ENCODE results near the gene ANKRD63.

Gene ANKRD63

GRCh38 chr15:40301467-40302179 lies 18.8 kb upstream of the ANKRD63 start:
- ATAC-seq (ENCODE audit: insufficient read depth, low read depth) = no peak

GRCh38 chr15:40300771-40301170 lies 17.9 kb upstream of the ANKRD63 start:
- Histone ChIP-seq H3K27me3 (ENCODE audit: insufficient read depth, low read length, poor library complexity) (no peaks in the 10 kb centered on the region), H3K9ac (ENCODE audit: low read depth, low read length) (no peak overlapping the region), H3K36me3 (ENCODE audit: insufficient read depth, low read length) (peaks cover 27% of the 10 kb centered on the region), H3K9me3 (ENCODE audit: insufficient read depth, low read length, severe bottlenecking) (no peaks in the 10 kb centered on the region), H4K20me1 (ENCODE audit: insufficient read depth, low read length) (no peaks in the 10 kb centered on the region), H2AFZ (ENCODE audit: low read depth, low read length) (no peak overlapping the region), H3K27ac (ENCODE audit: low read length) (no peak overlapping the region), H3K4me2 (ENCODE audit: insufficient read depth, low read length) (no peak overlapping the region), H3K4me1 (ENCODE audit: insufficient read depth, low read length) (0 out of 2 replicates have a peak, but pooled peaks cover 3% of the 10 kb centered on the region), H3K79me2 (ENCODE audit: insufficient read depth, low read length) (no peaks in the 10 kb centered on the region), H3K4me3 (ENCODE audit: low read depth in 1 of 2, low read length in 2 of 2) (no peak overlapping the region)
- no peak for TF ChIP-seq CTCF (IDR thresholded peaks at IDR 0.05; ENCODE audit: borderline replicate concordance, extremely low read depth, low read length, poor library complexity, severe bottlenecking)
- ATAC-seq (ENCODE audit: insufficient read depth, low read depth) (no peak), DNase-seq (no peak)

More at GRCh38 chr15:40301467-40302179, 18.8 kb upstream of the ANKRD63 start:
- Histone ChIP-seq H3K36me3 (ENCODE audit: insufficient read depth, low read length) (peaks cover 27% of the 10 kb centered on the region), H2AFZ (ENCODE audit: low read depth, low read length) (no peak overlapping the region), H3K27me3 (ENCODE audit: insufficient read depth, low read length, poor library complexity) (no peaks in the 10 kb centered on the region), H3K27ac (ENCODE audit: low read length) (no peak overlapping the region), H3K9ac (ENCODE audit: low read depth, low read length) (no peak overlapping the region), H3K4me1 (ENCODE audit: insufficient read depth, low read length) (peaks cover 11% of the 10 kb centered on the region), H3K4me2 (ENCODE audit: insufficient read depth, low read length) (no peak overlapping the region), H3K79me2 (ENCODE audit: insufficient read depth, low read length) (peaks cover 4% of the 10 kb centered on the region; the same call in 1 of the 2 replicates), H3K9me3 (ENCODE audit: insufficient read depth, low read length, severe bottlenecking) (no peaks in the 10 kb centered on the region), H4K20me1 (ENCODE audit: insufficient read depth, low read length) (no peaks in the 10 kb centered on the region), H3K4me3 (ENCODE audit: low read depth in 1 of 2, low read length in 2 of 2) (no peak overlapping the region)
- TF ChIP-seq CTCF (IDR thresholded peaks at IDR 0.05; ENCODE audit: borderline replicate concordance, extremely low read depth, low read length, poor library complexity, severe bottlenecking) (no peak), EZH2 (IDR thresholded peaks at IDR 0.05; ENCODE audit: borderline replicate concordance, low read depth, low read length, severe bottlenecking) (no peak)
- no peak for DNase-seq

DNA sequence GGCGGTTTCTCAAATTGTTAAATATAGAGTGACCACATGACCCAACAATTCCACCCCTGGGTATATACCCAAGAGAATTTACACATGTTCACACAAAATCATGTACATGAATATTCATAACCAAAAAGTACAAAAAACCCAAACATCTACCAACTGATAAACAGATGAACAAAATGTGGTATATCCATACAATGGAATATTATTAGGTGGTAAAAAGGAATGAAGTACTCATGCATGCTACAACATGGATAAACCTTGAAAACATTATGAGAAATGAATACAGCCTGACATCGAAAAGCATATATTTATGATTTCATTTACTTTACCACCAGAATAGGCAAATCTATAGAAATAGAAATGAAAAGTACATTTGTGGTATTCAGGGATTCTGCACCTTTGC lies 17.5 kb upstream of the ANKRD63 start:
- TF ChIP-seq EZH2 (IDR thresholded peaks at IDR 0.05; ENCODE audit: borderline replicate concordance, low read depth, low read length, severe bottlenecking) (no peak), CTCF (IDR thresholded peaks at IDR 0.05; ENCODE audit: borderline replicate concordance, extremely low read depth, low read length, poor library complexity, severe bottlenecking) (no peak)
- Histone ChIP-seq H3K27me3 (ENCODE audit: insufficient read depth, low read length, poor library complexity) (no peaks in the 10 kb centered on the region), H3K4me1 (ENCODE audit: insufficient read depth, low read length) (no peaks in the 10 kb centered on the region), H4K20me1 (ENCODE audit: insufficient read depth, low read length) (no peaks in the 10 kb centered on the region), H3K9me3 (ENCODE audit: insufficient read depth, low read length, severe bottlenecking) (no peaks in the 10 kb centered on the region), H3K4me3 (ENCODE audit: low read depth in 1 of 2, low read length in 2 of 2) (no peak overlapping the region), H3K27ac (ENCODE audit: low read length) (no peak overlapping the region), H2AFZ (ENCODE audit: low read depth, low read length) (no peak overlapping the region), H3K36me3 (ENCODE audit: insufficient read depth, low read length) (peaks cover 27% of the 10 kb centered on the region), H3K4me2 (ENCODE audit: insufficient read depth, low read length) (no peak overlapping the region), H3K79me2 (ENCODE audit: insufficient read depth, low read length) (no peaks in the 10 kb centered on the region), H3K9ac (ENCODE audit: low read depth, low read length) (no peak overlapping the region)
- ATAC-seq (ENCODE audit: insufficient read depth, low read depth) (no peak), DNase-seq (no peak)
